Tongue (tissue), 3 donors: ENCODE data around the gene HOXC6. TPM values are rescaled to one million over a fixed set of nuclear protein-coding genes. Genes with fewer than 3 reads are reported as not detected.
"Not testable (repeated sequence)": the region's sequence is repeated elsewhere in the genome, so short reads cannot be mapped to it uniquely, and the experiment has no call there.

Source experiments
- DNase-seq: peaks from one replicate; pipeline ENCODE4 v3.0.0-alpha.2; 2015
- small RNA-seq: library from RNA; depleted of rRNA; stranded (forward); fragments of <200 nt; gene quantifications from one replicate; pipeline ENCODE3, GENCODE V24; 2014; ENCODE audit warnings: low replicate concordance
- total RNA-seq: library from RNA; depleted of rRNA; stranded (reverse); fragments of >200 nt; gene quantifications from one replicate; pipeline ENCODE4 v1.2.3, GENCODE V29; 2014

HOXC6 gene
- total RNA-seq, 1 donor from 2014 or later, result not detected

- DNase-seq, result no peak
These were observed 30.0 kb downstream of the HOXC6 start for GRCh38 chr12:54058128-54058768.

GRCh38 chr12:54059668-54060067, 31.4 kb downstream of the HOXC6 start:
- DNase-seq, result no peak

DNA sequence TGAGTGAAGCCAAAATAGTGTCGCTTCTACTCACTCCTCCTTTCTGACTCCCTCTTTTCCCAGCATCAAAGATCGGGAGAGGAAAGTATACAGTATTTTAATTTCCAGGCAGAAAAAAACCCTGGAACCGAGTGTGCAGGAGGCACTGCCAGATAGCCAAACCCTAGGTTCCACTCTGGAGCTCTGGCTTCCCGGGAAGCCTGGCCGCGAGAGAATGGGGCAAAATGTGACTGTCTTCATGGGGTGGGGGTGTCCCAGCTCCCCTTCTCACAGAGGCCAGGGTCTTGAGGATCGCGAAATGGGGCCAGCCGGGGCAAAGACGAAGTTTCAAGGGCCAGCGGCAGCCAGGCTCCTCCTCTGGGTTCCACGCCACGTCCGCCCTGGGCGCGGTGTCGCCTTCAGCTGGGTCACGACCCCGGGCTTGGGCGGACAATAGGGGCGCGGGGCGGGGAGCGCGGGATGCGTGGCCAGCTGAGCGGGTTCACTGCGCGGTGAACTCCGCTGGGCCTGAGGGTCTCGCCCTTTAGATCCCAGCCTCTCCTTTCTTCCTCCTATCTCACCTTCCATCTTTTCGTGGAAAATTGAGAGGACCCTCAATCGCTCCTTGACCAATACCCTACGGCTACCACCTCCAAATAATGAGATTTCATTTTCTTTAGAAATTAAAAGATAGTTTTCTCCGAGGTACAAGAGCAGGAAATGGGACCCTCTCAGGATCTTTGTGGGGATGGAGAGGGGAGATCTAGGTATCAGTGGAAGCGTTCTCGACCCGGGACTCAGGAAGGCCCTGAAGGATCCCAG, 32.1 kb downstream of the HOXC6 start:
- DNase-seq, result no peak

DNA sequence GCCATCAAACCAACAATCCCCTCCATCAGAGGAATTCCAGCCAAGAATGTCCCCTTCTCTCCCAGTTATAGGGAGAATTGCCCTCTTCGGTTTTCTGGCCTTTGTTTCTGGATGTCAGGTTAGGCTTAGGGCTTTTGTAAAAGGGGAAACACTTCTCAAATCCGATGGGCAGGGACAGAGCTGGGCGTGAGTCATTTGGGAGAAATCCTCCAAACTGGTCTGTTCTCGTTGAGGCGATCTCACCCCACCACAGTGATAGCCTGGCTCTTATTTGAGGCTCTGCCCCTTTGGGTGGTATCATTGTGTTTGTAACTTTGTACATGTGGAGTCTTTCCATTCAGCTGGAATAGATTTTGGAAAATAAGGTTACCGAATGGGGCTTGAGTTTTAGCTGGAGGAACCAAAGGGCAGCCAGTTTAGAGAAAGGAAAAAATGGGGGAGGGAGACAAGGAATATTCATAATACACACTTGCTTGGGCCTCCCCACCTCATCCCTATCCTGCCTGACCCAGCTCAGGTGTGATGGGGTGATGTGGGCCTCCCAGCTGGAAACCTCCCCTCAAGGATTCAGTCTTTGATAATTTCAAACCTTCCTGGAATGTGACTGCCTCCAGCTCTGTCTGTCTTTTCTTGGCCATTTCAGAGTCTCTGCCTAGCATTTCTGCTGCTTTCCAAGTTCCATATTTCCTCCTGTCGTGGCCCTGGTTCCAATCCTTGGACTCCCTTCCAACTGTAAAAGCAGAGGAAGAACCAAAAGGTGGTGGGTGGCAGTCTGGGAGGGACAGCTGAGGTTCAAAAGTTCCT, 32.9 kb downstream of the HOXC6 start:
- no peak for DNase-seq

- DNase-seq, result no peak
These were observed 37.4 kb downstream of the HOXC6 start for GRCh38 chr12:54065677-54066076.

GRCh38 chr12:54066408-54066807, 38.2 kb downstream of the HOXC6 start:
- DNase-seq, result no peak

DNA sequence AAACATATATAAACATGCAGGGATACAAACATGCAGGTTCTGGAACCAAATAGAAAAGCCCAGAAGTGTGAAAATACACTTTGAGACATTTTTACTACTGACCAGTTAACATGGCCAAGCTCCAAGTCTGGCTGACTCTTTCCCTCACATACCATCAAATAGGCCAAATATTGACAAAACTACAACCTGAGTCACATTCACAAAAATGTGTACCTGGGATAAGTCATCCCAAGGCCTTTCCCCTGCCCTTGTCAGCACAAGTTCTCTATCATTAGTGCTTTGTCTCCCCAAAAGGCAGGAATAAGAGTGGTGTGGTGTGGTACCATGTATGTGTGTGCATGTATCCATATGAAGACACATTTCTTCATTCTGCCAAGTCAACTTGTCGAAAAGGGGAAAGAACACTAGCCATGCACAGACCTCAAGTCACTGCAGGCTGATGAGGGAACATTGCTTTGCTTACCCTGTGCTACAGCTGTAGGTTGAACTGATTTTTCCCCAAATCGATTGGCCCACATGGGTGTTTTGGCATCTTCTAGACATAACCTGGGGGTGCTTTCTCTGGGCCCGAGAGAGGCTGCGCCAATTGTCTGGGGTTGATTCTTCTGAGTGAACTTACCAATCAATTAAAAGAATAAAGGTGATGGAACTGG, 40.3 kb downstream of the HOXC6 start:
- DNase-seq, result no peak

DNA sequence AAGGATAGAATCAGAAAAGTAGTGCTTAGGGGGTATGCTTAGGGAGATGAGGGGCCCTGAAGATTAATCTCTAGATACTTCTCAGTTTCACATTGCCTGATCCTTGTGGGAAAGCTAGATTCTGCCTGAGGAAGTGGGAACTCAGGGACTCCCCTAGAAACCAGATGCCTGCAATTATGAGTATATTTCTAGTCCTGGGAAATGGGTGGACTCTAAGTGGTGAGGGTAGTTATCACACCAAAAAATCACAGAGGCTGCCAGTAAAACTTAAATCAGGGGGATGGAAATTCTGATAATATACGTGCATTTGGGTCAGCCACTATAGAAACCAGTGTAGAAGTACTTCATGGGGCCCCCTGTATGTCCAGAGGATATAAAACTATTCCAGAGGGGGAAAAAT, 43.7 kb downstream of the HOXC6 start:
- DNase-seq, result no peak

GRCh38 chr12:54074308-54074707, 46.1 kb downstream of the HOXC6 start:
- no peak for DNase-seq

GRCh38 chr12:54075409-54075808, 47.2 kb downstream of the HOXC6 start:
- DNase-seq, result no peak

- no peak for DNase-seq
These were observed 47.7 kb downstream of the HOXC6 start for GRCh38 chr12:54075974-54076373.

- not testable (repeated sequence) for DNase-seq
These were observed 49.6 kb downstream of the HOXC6 start for GRCh38 chr12:54077843-54078242.

GRCh38 chr12:54079115-54079514, 50.9 kb downstream of the HOXC6 start:
- DNase-seq, result not testable (repeated sequence)

Small RNA genes within 50 kb of the gene (small RNA-seq; reads per million reads assigned to genes)
- not detected for gene HOXC5
- 0.15 reads per million for gene MIR196A2
- not detected for gene MIR615

Other genes starting within 250 kb of the HOXC6 start
- not detected for gene HOXC13, start 89.6 kb upstream of the HOXC6 start, total RNA-seq
- not detected for gene HOXC12, start 73.5 kb upstream of the HOXC6 start, total RNA-seq
- gene HOXC11, start 55.3 kb upstream of the HOXC6 start, total RNA-seq, result not detected
- not detected for gene HOTAIR, start 53.5 kb upstream of the HOXC6 start, total RNA-seq
- gene HOXC10, start 43.3 kb upstream of the HOXC6 start, total RNA-seq, result not detected
- not detected for gene HOXC9, start 28.3 kb upstream of the HOXC6 start, total RNA-seq
- gene HOXC8, start 19.5 kb upstream of the HOXC6 start, total RNA-seq, result not detected
- gene HOXC5, start 4.6 kb downstream of the HOXC6 start, total RNA-seq, result not detected
- gene HOXC4, start 25.4 kb downstream of the HOXC6 start, total RNA-seq, result 0.21 TPM
- 22.1 TPM for gene SMUG1, start 160.5 kb downstream of the HOXC6 start, total RNA-seq